HG02642 (cell line): ENCODE data around the gene EVPL.
"Not testable (repeated sequence)": the region's sequence is repeated elsewhere in the genome, so short reads cannot be mapped to it uniquely, and the experiment has no call there.

Source experiments
- ATAC-seq: cut with Tn5 transposase; IDR thresholded peaks from one replicate; pipeline ENCODE4 v1.9.1; 2021; ENCODE audit warnings: mild to moderate bottlenecking; ENCODE audit not compliant: unreplicated experiment, poor library complexity

The EVPL gene

GRCh38 chr17:75975187-75975586 is 51.9 kb downstream of the EVPL start:
- ATAC-seq: not testable (repeated sequence)

GRCh38 chr17:75970626-75971025 is 56.5 kb downstream of the EVPL start:
- no peak for ATAC-seq

- no peak for ATAC-seq
These were observed 57.0 kb downstream of the EVPL start for GRCh38 chr17:75970011-75970523.

- not testable (repeated sequence) for ATAC-seq
These were observed 58.1 kb downstream of the EVPL start for GRCh38 chr17:75969044-75969443.

- ATAC-seq: no peak
These were observed 61.6 kb downstream of the EVPL start for GRCh38 chr17:75965468-75965867.

- ATAC-seq: no peak
These were observed 67.1 kb downstream of the EVPL start for GRCh38 chr17:75959839-75960511.

- ATAC-seq: no peak
These were observed 67.9 kb downstream of the EVPL start for GRCh38 chr17:75959051-75959838.
